GM13976 (cell line): Measurements from ENCODE around the gene ATP6V1F.
A peak's percentile ranks its signal among the peaks of the same experiment; 100 is the strongest.

Source experiments
- DNase-seq: peaks from one replicate; pipeline ENCODE4 v3.0.0; 2012; ENCODE audit warnings: low spot score
- CTCF ChIP-seq: IDR thresholded peaks from 2 replicates; pipeline ENCODE4 v1.5.1; 2012; ENCODE audit warnings: borderline replicate concordance, mild to moderate bottlenecking; ENCODE audit not compliant: insufficient read depth; ENCODE audit errors: extremely low read depth, missing control alignments, control extremely low read depth
- in situ Hi-C: fragments of 300-500 bp; cut with MboI; formaldehyde crosslinking; loops from one replicate; pipeline ENCODE4 v1.12.0; 2022; ENCODE audit warnings: low sequenced_read_pairs, mixed read lengths, inconsistent platforms; ENCODE audit not compliant: unreplicated experiment

ATP6V1F gene, protein sequence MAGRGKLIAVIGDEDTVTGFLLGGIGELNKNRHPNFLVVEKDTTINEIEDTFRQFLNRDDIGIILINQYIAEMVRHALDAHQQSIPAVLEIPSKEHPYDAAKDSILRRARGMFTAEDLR

DNA sequence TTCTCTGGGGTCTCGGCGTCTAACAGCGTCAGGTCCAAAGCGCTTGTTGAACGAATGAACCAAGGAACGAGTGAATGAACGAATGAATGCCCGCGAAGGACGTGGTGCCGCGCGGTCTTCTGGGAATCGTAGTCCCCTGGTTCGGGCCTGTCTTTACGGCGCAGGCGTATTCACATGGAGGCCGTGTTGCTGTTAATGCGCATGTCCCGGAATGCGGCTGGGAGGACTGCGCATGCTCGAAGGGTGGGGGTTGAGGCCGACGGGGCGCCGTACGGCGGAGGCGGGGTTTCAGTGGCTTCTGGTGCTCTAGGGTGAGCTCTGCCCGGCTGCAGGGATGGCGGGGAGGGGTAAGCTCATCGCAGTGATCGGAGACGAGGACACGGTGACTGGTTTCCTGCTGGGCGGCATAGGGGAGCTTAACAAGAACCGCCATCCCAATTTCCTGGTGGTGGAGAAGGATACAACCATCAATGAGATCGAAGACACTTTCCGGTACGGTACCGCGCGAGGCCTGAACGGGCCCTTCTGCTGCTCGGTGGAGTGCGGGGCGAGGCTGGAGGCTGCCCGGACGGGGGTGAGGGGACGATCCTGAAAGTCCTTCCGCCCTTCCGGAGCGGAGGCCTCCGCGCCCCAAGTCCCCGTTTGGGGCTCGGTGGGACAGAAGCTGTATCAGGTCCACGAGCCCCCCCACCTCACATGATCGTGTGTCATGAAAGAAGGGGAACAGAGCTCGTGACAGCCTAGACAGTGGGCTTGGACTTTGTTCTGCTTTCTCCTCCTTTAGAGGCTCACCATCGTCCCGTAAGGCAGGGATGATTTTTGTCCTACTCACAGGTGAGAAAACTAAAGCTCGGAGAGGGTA is at the start of gene ATP6V1F:
TSS of gene ATP6V1F (plus strand) at position 286 of the 862 bp plus-strand sequence. CDS start at position 335, 49 bp downstream.
- TF ChIP-seq CTCF, result no peak
- DNase-seq, result peak; percentile 99
- in situ Hi-C loops, result no loop called here

DNA sequence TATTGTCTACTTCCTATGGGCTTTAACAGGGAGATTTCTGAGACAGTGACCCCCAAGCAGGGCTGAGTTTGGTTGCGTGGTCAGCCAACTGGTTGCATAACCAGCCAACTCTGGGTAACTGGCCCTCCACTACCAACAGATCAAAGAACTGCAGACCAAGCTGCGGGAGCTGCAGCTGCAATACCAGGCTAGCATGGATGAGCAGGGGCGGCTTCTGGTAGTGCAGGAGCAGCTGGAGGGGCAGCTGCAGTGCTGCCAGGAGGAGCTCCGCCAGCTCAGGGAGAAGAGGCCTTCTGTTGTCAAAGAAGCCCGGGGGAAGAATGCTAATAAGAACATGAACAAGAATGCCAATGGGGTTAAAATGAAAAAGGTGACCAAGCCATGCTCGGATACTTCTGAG is 48.2 kb upstream of the ATP6V1F start:
- in situ Hi-C loops, result no loop called here
- no peak for DNase-seq
- no peak for TF ChIP-seq CTCF

DNA sequence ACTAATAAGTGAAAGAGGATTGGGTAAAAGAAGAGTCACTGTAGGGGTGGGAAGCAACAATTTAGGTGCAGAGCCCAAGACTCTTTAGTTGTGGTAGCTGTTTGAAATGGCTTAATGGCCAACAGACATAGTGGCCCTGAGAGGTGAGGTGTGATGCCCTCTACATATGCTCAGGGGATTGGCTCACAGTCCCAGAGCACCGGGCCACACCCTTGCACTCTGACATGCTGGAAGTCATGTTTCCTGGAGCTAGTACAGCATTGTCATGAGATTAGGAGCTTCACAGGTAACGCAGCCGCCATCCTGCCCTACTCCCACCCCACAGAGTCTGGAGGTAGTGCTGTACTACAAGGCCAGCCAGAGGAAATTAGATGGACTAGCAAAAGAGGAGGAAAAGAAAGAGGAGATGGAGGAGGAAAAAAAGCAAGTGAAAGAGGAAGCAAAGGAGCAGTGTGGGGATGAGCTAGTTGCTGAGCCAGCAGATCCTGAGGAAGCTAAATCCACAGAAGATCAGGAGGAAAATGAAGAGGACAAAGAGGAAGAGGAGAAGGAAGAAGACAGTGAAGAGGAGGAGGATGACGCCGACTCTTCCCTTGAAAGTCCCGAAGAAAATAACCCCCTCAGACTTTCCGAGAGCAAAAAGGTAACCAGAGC is 47.2 kb upstream of the ATP6V1F start:
- DNase-seq, result no peak
- TF ChIP-seq CTCF, result no peak
- in situ Hi-C loops, result no loop called here

GRCh38 chr7:128818694-128819093 is 44.0 kb upstream of the ATP6V1F start:
- TF ChIP-seq CTCF, result no peak

GRCh38 chr7:128821724-128822123 is 40.9 kb upstream of the ATP6V1F start:
- no peak for TF ChIP-seq CTCF
- in situ Hi-C loops, result no loop called here

More at GRCh38 chr7:128818694-128819093, 44.0 kb upstream of the ATP6V1F start:
- no peak for DNase-seq
- in situ Hi-C loops, result no loop called here

GRCh38 chr7:128826512-128826911 is 36.1 kb upstream of the ATP6V1F start:
- no peak for DNase-seq
- in situ Hi-C loops, result no loop called here
- TF ChIP-seq CTCF, result no peak

More at GRCh38 chr7:128821724-128822123, 40.9 kb upstream of the ATP6V1F start:
- no peak for DNase-seq
